K562 (cell line): ENCODE measurements around the gene CSAG2. TPM values are rescaled to one million over a fixed set of nuclear protein-coding genes. Genes with fewer than 3 reads are reported as not detected.

Experiments used
- KDM5B ChIP-seq: fragments of 200-600 bp; sonication (generic); IDR thresholded peaks from 2 replicates; pipeline ENCODE4 v1.6.1; 2012; ENCODE audit warnings: low read depth, mild to moderate bottlenecking, moderate library complexity, low read length, control low read depth, inconsistent platforms; ENCODE audit not compliant: insufficient replicate concordance
- LCOR ChIP-seq: sonication (generic); formaldehyde crosslinking; IDR thresholded peaks from 2 replicates; pipeline ENCODE4 v1.8.0; 2022; ENCODE audit warnings: mild to moderate bottlenecking, missing genetic modification reagents
- PPARD ChIP-seq: fragments of 250-450 bp; sonication (Bioruptor Pico); IDR thresholded peaks from 2 replicates; pipeline ENCODE4 v1.8.0; 2022; ENCODE audit warnings: inconsistent platforms, mild to moderate bottlenecking, moderate library complexity
- SRF ChIP-seq, 2 experiments: fragments of 250-450, 450-650 bp in 1 of 2; sonication (Bioruptor Pico) in 1 of 2; sonication (generic) in 1 of 2; formaldehyde crosslinking; IDR thresholded peaks; 2 replicates each; pipeline versions ENCODE4 v1.5.0 to v1.5.1; 2020 to 2022; ENCODE audit warnings: mild to moderate bottlenecking in 1 of 2, missing genetic modification reagents in 1 of 2
- ZKSCAN1 ChIP-seq: fragments of 150-350 bp; IDR thresholded peaks from 2 replicates; pipeline ENCODE4 v1.6.1; 2016; ENCODE audit warnings: low read depth, low read length
- ZNF589 ChIP-seq: fragments of 200-800 bp; sonication (Bioruptor generic); IDR thresholded peaks from 2 replicates; pipeline ENCODE4 v1.6.1; 2016; ENCODE audit warnings: low read depth, missing genetic modification characterization, missing compliant biosample characterization
- polyA plus RNA-seq, 8 experiments: library from polyadenylated mRNA; depleted of rRNA in 4 of 8; stranded (reverse) in 5 of 8; unstranded in 3 of 8; fragments of >200 nt; fragmentation: Nextera tagmentation in 2 of 8; fragmentation: Illumina TruSeq in 1 of 8; extraction: Ambion mirVana in 2 of 8; extraction: Trizol in 1 of 8; gene quantifications; 2 replicates each; pipeline versions ENCODE4 v1.2.1 to v1.2.3, GENCODE V29; 2011 to 2014; ENCODE audit warnings: inconsistent platforms in 1 of 8, missing spikeins in 1 of 8
- total RNA-seq, 7 experiments: library from RNA; depleted of rRNA in 6 of 7; stranded (reverse); fragments of >200 nt in 6 of 7; fragmentation: Illumina TruSeq in 2 of 7; extraction: Trizol in 2 of 7; gene quantifications; 2 replicates each; pipeline versions ENCODE4 v1.2.1 to v1.2.3, GENCODE V29; 2011 to 2021; ENCODE audit warnings: low replicate concordance in 1 of 7
- TF ChIP-seq, protein P1 (sequence below): fragments of 250-450 bp; sonication (Bioruptor Pico); IDR thresholded peaks from 2 replicates; pipeline ENCODE4 v1.4.0; 2020; ENCODE audit warnings: mild to moderate bottlenecking
- TF ChIP-seq, protein P2 (sequence below), 2 experiments: fragments of 450-650 bp; conservative IDR thresholded peaks; 2 replicates each; pipeline ENCODE4 v1.6.1; 2017; ENCODE audit warnings: mild to moderate bottlenecking in 2 of 2, moderate library complexity in 2 of 2
- TF ChIP-seq, protein P3 (sequence below): fragments of 450-650 bp; formaldehyde crosslinking; IDR thresholded peaks from 2 replicates; pipeline ENCODE4 v1.4.0; 2020; ENCODE audit warnings: mild to moderate bottlenecking, mixed read lengths
- TF ChIP-seq, protein P4 (sequence below), 2 experiments: IDR thresholded peaks; 2 replicates each; pipeline ENCODE4 v1.6.1; 2011; ENCODE audit warnings: borderline replicate concordance in 1 of 2, control low read depth in 1 of 2, low read depth in 1 of 2, low read length in 1 of 2, mild to moderate bottlenecking in 1 of 2, mixed read lengths in 1 of 2, moderate library complexity in 1 of 2; ENCODE audit not compliant: insufficient read depth in 1 of 2, insufficient read length in 1 of 2, poor library complexity in 1 of 2, severe bottlenecking in 1 of 2; ENCODE audit errors: extremely low read depth in 1 of 2

The CSAG2 gene
- total and polyA plus RNA-seq, 9 of the 15 experiments (the other 6 are each of a cell fraction or from before 2014, with no cell fraction given), result 0.18 to 0.38 (median 0.27) TPM; not detected in 5

DNA sequence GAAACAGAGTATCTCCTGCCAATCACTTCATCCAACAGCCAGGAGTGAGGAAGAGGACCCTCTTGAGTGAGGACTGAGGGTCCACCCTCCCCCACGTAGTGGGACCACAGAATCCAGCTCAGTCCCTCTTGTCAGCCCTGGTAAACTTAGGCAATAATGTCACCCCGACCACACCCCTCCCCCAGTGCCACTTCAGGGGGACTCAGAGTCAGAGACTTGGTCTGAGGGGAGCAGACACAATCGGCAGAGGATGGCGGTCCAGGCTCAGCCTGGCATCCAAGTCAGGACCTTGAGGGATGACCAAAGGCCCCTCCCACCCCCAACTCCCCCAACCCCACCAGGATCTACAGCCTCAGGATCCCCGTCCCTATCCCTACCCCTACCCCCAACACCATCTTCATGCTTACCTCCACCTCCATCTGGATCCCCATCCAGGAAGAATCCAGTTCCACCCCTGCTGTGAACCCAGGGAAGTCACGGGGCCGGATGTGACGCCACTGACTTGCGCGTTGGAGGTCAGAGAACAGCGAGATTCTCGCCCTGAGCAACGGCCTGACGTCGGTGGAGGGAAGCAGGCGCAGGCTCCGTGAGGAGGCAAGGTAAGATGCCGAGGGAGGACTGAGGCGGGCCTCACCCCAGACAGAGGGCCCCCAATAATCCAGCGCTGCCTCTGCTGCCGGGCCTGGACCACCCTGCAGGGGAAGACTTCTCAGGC is 24.3 kb upstream of the CSAG2 start, which contains the start of the genes CSAG1 and MAGEA12 (continued):
- TF ChIP-seq, protein P1, sequence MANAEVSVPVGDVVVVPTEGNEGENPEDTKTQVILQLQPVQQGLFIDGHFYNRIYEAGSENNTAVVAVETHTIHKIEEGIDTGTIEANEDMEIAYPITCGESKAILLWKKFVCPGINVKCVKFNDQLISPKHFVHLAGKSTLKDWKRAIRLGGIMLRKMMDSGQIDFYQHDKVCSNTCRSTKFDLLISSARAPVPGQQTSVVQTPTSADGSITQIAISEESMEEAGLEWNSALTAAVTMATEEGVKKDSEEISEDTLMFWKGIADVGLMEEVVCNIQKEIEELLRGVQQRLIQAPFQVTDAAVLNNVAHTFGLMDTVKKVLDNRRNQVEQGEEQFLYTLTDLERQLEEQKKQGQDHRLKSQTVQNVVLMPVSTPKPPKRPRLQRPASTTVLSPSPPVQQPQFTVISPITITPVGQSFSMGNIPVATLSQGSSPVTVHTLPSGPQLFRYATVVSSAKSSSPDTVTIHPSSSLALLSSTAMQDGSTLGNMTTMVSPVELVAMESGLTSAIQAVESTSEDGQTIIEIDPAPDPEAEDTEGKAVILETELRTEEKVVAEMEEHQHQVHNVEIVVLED (CRISPR knock-in tag), result no peak
- no peak for TF ChIP-seq PPARD (CRISPR knock-in tag)
- TF ChIP-seq ZKSCAN1, result 0 out of 2 replicates have a peak, but pooled peaks have one; percentile 28
- TF ChIP-seq, protein P2, sequence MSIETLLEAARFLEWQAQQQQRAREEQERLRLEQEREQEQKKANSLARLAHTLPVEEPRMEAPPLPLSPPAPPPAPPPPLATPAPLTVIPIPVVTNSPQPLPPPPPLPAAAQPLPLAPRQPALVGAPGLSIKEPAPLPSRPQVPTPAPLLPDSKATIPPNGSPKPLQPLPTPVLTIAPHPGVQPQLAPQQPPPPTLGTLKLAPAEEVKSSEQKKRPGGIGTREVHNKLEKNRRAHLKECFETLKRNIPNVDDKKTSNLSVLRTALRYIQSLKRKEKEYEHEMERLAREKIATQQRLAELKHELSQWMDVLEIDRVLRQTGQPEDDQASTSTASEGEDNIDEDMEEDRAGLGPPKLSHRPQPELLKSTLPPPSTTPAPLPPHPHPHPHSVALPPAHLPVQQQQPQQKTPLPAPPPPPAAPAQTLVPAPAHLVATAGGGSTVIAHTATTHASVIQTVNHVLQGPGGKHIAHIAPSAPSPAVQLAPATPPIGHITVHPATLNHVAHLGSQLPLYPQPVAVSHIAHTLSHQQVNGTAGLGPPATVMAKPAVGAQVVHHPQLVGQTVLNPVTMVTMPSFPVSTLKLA (conservative IDR thresholded peaks at IDR 0.05), result 0 out of 4 replicates have a peak, but pooled peaks of 1 of the 2 experiments have one; percentile 34
- no peak for TF ChIP-seq ZNF589
- TF ChIP-seq, protein P3, sequence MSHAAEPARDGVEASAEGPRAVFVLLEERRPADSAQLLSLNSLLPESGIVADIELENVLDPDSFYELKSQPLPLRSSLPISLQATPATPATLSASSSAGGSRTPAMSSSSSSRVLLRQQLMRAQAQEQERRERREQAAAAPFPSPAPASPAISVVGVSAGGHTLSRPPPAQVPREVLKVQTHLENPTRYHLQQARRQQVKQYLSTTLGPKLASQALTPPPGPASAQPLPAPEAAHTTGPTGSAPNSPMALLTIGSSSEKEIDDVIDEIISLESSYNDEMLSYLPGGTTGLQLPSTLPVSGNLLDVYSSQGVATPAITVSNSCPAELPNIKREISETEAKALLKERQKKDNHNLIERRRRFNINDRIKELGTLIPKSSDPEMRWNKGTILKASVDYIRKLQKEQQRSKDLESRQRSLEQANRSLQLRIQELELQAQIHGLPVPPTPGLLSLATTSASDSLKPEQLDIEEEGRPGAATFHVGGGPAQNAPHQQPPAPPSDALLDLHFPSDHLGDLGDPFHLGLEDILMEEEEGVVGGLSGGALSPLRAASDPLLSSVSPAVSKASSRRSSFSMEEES (CRISPR knock-in tag), result 0 out of 2 replicates have a peak, but pooled peaks have one; percentile 1
- TF ChIP-seq LCOR (CRISPR knock-in tag), result no peak
- TF ChIP-seq, protein P4, sequence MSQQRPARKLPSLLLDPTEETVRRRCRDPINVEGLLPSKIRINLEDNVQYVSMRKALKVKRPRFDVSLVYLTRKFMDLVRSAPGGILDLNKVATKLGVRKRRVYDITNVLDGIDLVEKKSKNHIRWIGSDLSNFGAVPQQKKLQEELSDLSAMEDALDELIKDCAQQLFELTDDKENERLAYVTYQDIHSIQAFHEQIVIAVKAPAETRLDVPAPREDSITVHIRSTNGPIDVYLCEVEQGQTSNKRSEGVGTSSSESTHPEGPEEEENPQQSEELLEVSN (IDR thresholded peaks at IDR 0.05; ENCODE audit: borderline replicate concordance in 1 of 2, extremely low read depth in 1 of 2, insufficient read depth in 1 of 2, insufficient read length in 1 of 2, low read depth in 1 of 2, low read length in 1 of 2, poor library complexity in 1 of 2, severe bottlenecking in 1 of 2), result peak in 1 of 2 experiments; percentile 10
- no peak for TF ChIP-seq SRF (CRISPR knock-in tag; IDR thresholded peaks at IDR 0.05)
- peak; percentile 38 for TF ChIP-seq KDM5B
